DOHH2 (cell line): ENCODE measurements around the gene ZNF207.

Source experiments
- EZH2phosphoT487 ChIP-seq: fragments of 200-600 bp; sonication (generic); IDR thresholded peaks from 2 replicates; pipeline ENCODE4 v1.6.1; 2017; ENCODE audit warnings: borderline replicate concordance, mild to moderate bottlenecking, antibody characterized with exemption, low read length, moderate library complexity, mixed read lengths
- TF ChIP-seq, protein P1 (sequence below): fragments of 200-600 bp; sonication (generic); IDR thresholded peaks from one replicate; pipeline ENCODE4 v1.5.1; 2014; ENCODE audit warnings: antibody characterized with exemption, mild to moderate bottlenecking, low read depth, low read length; ENCODE audit not compliant: poor library complexity, severe bottlenecking

DNA sequence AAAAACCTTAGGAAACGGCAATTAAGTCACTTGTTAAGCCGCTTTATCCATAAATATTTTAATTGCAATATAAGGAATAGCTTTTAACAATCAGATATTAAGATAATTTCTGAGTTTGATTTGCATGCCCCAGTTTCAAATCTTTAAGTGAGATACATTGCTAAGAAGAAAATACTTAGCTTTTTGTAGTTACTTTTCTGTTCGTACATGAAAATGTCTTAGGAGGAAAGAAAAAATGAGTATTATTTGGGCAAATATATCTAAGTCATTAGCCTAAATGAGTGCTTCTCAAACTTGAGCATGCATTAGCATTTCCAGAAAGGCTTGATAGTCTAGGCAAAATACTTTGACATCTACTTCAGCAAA lies 6.4 kb downstream of the ZNF207 start:
- TF ChIP-seq, protein P1, sequence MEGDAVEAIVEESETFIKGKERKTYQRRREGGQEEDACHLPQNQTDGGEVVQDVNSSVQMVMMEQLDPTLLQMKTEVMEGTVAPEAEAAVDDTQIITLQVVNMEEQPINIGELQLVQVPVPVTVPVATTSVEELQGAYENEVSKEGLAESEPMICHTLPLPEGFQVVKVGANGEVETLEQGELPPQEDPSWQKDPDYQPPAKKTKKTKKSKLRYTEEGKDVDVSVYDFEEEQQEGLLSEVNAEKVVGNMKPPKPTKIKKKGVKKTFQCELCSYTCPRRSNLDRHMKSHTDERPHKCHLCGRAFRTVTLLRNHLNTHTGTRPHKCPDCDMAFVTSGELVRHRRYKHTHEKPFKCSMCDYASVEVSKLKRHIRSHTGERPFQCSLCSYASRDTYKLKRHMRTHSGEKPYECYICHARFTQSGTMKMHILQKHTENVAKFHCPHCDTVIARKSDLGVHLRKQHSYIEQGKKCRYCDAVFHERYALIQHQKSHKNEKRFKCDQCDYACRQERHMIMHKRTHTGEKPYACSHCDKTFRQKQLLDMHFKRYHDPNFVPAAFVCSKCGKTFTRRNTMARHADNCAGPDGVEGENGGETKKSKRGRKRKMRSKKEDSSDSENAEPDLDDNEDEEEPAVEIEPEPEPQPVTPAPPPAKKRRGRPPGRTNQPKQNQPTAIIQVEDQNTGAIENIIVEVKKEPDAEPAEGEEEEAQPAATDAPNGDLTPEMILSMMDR: no peak
- TF ChIP-seq EZH2phosphoT487: no peak
